GM12878 (cell line): ENCODE data around the gene REL. TPM values are rescaled to one million over a fixed set of nuclear protein-coding genes. Genes with fewer than 3 reads are reported as not detected.

ENCODE experiments used
- ATAC-seq: fragments of 200-7000 bp; cut with Tn5 transposase; 3 replicates; pipeline ENCODE4 v1.9.1; 2020; ENCODE audit warnings: mild to moderate bottlenecking, moderate library complexity
- BruUV-seq: library from RNA; stranded (reverse); fragments of 400-500 nt; replicated peaks from 2 replicates; lab custom pipeline; 2021; lab: Mats Ljungman, UMichigan
- CTCF ChIA-PET: fragments of 300-600 bp; sonication (Branson Sonifier 250); formaldehyde crosslinking; extraction: SDS; loops from one replicate; lab custom pipeline; 2021; ENCODE audit warnings: inconsistent platforms; lab: Yijun Ruan, JAX
- POLR2A ChIA-PET: fragments of 350-600 bp; formaldehyde crosslinking; extraction: SDS; loops from one replicate; lab custom pipeline; 2021; ENCODE audit warnings: inconsistent platforms; lab: Charles Lee
- RAD21 ChIA-PET: fragments of 300-600 bp; sonication (Branson Sonifier 250); formaldehyde crosslinking; loops from one replicate; lab custom pipeline; 2023; ENCODE audit warnings: antibody characterized with exemption; ENCODE audit not compliant: unreplicated experiment; lab: Charles Lee
- SMC1A ChIA-PET: fragments of 300-600 bp; sonication (Branson Sonifier 250); formaldehyde crosslinking; loops from one replicate; lab custom pipeline; 2023; ENCODE audit not compliant: unreplicated experiment, uncharacterized antibody; lab: Charles Lee
- DNase-seq: peaks from one replicate; pipeline ENCODE4 v3.0.0-alpha.2; 2011; ENCODE audit warnings: low read depth, low spot score
- FAIRE-seq: peaks from 3 replicates; lab custom pipeline; 2011; peaks lifted over from hg19 to GRCh38; lab: Jason Lieb, UNC
- H2AFZ ChIP-seq: 2 replicates; pipeline ENCODE4 v1.6.0; 2011; ENCODE audit warnings: low read depth, low read length, control low read depth; ENCODE audit not compliant: control insufficient read depth
- H3K27ac ChIP-seq: 2 replicates; pipeline ENCODE4 v1.5.1; 2011; ENCODE audit warnings: control low read depth; ENCODE audit not compliant: control insufficient read depth, insufficient read depth
- H3K27me3 ChIP-seq, 2 experiments: replicated peaks in 1 of 2; 2 replicates each; pipeline versions ENCODE4 v1.6.0 to v1.6.1; 2011; ENCODE audit warnings: low read length in 1 of 2; ENCODE audit not compliant: control insufficient read depth in 2 of 2, insufficient read depth in 2 of 2
- H3K36me3 ChIP-seq, 2 experiments: 2 replicates each; pipeline ENCODE4 v1.5.1; 2011; ENCODE audit warnings: low read length in 1 of 2; ENCODE audit not compliant: control insufficient read depth in 2 of 2, insufficient read depth in 2 of 2
- H3K4me1 ChIP-seq: 2 replicates; pipeline ENCODE4 v1.6.1; 2011; ENCODE audit warnings: mild to moderate bottlenecking, low read length, moderate library complexity, mixed read lengths; ENCODE audit not compliant: control insufficient read depth, insufficient read depth
- H3K4me2 ChIP-seq: 2 replicates; pipeline ENCODE4 v1.6.0; 2011; ENCODE audit warnings: control low read depth; ENCODE audit not compliant: control insufficient read depth, insufficient read depth
- H3K4me3 ChIP-seq: fragments of 200-600 bp; sonication (generic); 2 replicates; pipeline ENCODE4 v1.5.1; 2016
- H3K79me2 ChIP-seq: 2 replicates; pipeline ENCODE4 v1.6.0; 2011; ENCODE audit warnings: low read length; ENCODE audit not compliant: control insufficient read depth, insufficient read depth
- H3K9ac ChIP-seq: 2 replicates; pipeline ENCODE4 v1.8.0; 2011; ENCODE audit warnings: low read length, control low read depth, mixed read lengths; ENCODE audit not compliant: control insufficient read depth, insufficient read depth
- H3K9me3 ChIP-seq: replicated peaks from 3 replicates; pipeline ENCODE4 v1.5.1; 2011; ENCODE audit warnings: mild to moderate bottlenecking, low read length; ENCODE audit not compliant: control insufficient read depth, insufficient read depth
- H4K20me1 ChIP-seq: 2 replicates; pipeline ENCODE4 v1.6.0; 2011; ENCODE audit not compliant: control insufficient read depth, insufficient read depth
- RELA ChIP-seq: fragments of 450-650 bp; IDR thresholded peaks from 2 replicates; pipeline ENCODE4 v1.8.0; 2014; ENCODE audit warnings: borderline replicate concordance; ENCODE audit not compliant: partially characterized antibody
- RUNX3 ChIP-seq: IDR thresholded peaks from 2 replicates; pipeline ENCODE4 v1.6.1; 2012; ENCODE audit warnings: low read length, inconsistent platforms
- SIX5 ChIP-seq: IDR thresholded peaks from 2 replicates; pipeline ENCODE4 v1.6.1; 2011; ENCODE audit warnings: mild to moderate bottlenecking, low read depth, low read length, moderate library complexity; ENCODE audit not compliant: severe bottlenecking
- STAT1 ChIP-seq: fragments of 450-650 bp; conservative IDR thresholded peaks from 2 replicates; pipeline ENCODE4 v1.6.1; 2014; ENCODE audit warnings: antibody characterized with exemption, mild to moderate bottlenecking
- in situ Hi-C: fragments of 300-500 bp; cut with MboI; formaldehyde crosslinking; loops from 9 replicates; pipeline ENCODE4 v1.14.3; 2018; ENCODE audit warnings: mixed read lengths
- intact Hi-C: fragments of 100-400 bp; cut with micrococcal nuclease; formaldehyde crosslinking; loops from one replicate; pipeline ENCODE4 v1.14.2; 2022; ENCODE audit not compliant: unreplicated experiment
- polyA plus RNA-seq, 11 experiments: library from polyadenylated mRNA; depleted of rRNA in 4 of 11; unstranded in 6 of 11; stranded (reverse) in 5 of 11; fragments of >200 nt; fragmentation: Nextera tagmentation in 4 of 11; fragmentation: Illumina TruSeq in 1 of 11; extraction: Ambion mirVana in 4 of 11; extraction: Trizol in 1 of 11; gene quantifications; 1 replicate in 1 of 11; 2 replicates in 10 of 11; pipeline versions ENCODE4 v1.2.1 to v1.2.3, GENCODE V29; 2011 to 2016; ENCODE audit warnings: inconsistent platforms in 2 of 11, missing spikeins in 2 of 11, low read depth in 1 of 11
- total RNA-seq, 4 experiments: library from RNA; depleted of rRNA in 3 of 4; stranded (reverse); fragments of >200 nt in 3 of 4; fragmentation: Illumina TruSeq in 1 of 4; extraction: Trizol in 1 of 4; gene quantifications; 2 replicates each; pipeline versions ENCODE4 v1.2.1 to v1.2.3, GENCODE V29; 2013 to 2021
- TF ChIP-seq, protein P1 (sequence below): IDR thresholded peaks from 2 replicates; pipeline ENCODE4 v1.6.1; 2012; ENCODE audit warnings: improper control_type of control experiment, low read depth, low read length; ENCODE audit not compliant: insufficient replicate concordance
- TF ChIP-seq, protein P2 (sequence below): fragments of 450-650 bp; IDR thresholded peaks from 2 replicates; pipeline ENCODE4 v1.6.1; 2016; ENCODE audit warnings: mild to moderate bottlenecking, moderate library complexity, borderline replicate concordance

The REL gene
- total and polyA plus RNA-seq, 10 of the 15 experiments (the other 5 are each of a cell fraction or from before 2014, with no cell fraction given): 6.3 to 52.4 (median 26.6) TPM

DNA sequence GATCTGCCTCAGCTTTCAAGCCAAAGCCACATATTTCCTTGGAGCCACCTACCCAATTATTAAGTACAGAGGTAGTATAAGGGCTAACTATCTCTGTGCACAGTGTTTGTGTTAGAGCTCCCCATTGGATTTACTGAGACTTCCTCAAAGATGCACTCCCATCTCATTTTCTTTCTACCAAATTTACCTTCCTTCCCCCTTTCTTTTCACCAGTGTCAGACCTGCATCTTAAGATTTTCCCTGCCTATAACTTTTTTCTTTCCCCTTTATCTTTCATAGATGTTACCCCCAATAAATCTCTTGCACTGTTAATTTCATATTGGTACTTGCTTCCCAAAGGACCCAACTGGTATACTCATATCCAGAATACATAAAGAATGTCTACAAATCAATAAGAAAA is 5.9 kb upstream of the REL start:
- ChIA-PET RAD21 (interaction anchor here (1.0 kb wide), 1 partner anchor 124 kb away, joined by 4 read pairs; no protein-coding TSS in a partner anchor), SMC1A (interaction anchor here (1.0 to 1.8 kb wide), 7 partner anchors 11 to 123 kb away, joined by 3 to 9 read pairs (median 3); no protein-coding TSS in a partner anchor), POLR2A (interaction anchor here (0.7 to 0.8 kb wide), 3 partner anchors 10 to 96 kb away, joined by 3 read pairs; no protein-coding TSS in a partner anchor), CTCF (interaction anchor here (1.3 kb wide), 1 partner anchor 37 kb away, joined by 3 read pairs; no protein-coding TSS in a partner anchor)
- no peaks in the 10 kb centered on the region; the same call in 2 of the 3 replicates for H3K9me3 ChIP-seq
- DNase-seq: no peak
- no TSS peak for BruUV-seq
- H3K27me3 ChIP-seq: no peaks in the 10 kb centered on the region
- intact Hi-C loops (no loop called here), in situ Hi-C loops (no loop called here)
- H3K4me2 ChIP-seq: no peak overlapping the region
- no peak for FAIRE-seq
- H3K4me1 ChIP-seq: peaks cover 29% of the 10 kb centered on the region
- H3K4me3 ChIP-seq: no peak overlapping the region
- no peak for ATAC-seq
- H2AFZ ChIP-seq: no peak overlapping the region
- TF ChIP-seq RELA: no peak
- TF ChIP-seq SIX5: no peak
- no peak for TF ChIP-seq RUNX3
- TF ChIP-seq, protein P1, sequence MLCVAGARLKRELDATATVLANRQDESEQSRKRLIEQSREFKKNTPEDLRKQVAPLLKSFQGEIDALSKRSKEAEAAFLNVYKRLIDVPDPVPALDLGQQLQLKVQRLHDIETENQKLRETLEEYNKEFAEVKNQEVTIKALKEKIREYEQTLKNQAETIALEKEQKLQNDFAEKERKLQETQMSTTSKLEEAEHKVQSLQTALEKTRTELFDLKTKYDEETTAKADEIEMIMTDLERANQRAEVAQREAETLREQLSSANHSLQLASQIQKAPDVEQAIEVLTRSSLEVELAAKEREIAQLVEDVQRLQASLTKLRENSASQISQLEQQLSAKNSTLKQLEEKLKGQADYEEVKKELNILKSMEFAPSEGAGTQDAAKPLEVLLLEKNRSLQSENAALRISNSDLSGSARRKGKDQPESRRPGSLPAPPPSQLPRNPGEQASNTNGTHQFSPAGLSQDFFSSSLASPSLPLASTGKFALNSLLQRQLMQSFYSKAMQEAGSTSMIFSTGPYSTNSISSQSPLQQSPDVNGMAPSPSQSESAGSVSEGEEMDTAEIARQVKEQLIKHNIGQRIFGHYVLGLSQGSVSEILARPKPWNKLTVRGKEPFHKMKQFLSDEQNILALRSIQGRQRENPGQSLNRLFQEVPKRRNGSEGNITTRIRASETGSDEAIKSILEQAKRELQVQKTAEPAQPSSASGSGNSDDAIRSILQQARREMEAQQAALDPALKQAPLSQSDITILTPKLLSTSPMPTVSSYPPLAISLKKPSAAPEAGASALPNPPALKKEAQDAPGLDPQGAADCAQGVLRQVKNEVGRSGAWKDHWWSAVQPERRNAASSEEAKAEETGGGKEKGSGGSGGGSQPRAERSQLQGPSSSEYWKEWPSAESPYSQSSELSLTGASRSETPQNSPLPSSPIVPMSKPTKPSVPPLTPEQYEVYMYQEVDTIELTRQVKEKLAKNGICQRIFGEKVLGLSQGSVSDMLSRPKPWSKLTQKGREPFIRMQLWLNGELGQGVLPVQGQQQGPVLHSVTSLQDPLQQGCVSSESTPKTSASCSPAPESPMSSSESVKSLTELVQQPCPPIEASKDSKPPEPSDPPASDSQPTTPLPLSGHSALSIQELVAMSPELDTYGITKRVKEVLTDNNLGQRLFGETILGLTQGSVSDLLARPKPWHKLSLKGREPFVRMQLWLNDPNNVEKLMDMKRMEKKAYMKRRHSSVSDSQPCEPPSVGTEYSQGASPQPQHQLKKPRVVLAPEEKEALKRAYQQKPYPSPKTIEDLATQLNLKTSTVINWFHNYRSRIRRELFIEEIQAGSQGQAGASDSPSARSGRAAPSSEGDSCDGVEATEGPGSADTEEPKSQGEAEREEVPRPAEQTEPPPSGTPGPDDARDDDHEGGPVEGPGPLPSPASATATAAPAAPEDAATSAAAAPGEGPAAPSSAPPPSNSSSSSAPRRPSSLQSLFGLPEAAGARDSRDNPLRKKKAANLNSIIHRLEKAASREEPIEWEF: no peak
- TF ChIP-seq, protein P2, sequence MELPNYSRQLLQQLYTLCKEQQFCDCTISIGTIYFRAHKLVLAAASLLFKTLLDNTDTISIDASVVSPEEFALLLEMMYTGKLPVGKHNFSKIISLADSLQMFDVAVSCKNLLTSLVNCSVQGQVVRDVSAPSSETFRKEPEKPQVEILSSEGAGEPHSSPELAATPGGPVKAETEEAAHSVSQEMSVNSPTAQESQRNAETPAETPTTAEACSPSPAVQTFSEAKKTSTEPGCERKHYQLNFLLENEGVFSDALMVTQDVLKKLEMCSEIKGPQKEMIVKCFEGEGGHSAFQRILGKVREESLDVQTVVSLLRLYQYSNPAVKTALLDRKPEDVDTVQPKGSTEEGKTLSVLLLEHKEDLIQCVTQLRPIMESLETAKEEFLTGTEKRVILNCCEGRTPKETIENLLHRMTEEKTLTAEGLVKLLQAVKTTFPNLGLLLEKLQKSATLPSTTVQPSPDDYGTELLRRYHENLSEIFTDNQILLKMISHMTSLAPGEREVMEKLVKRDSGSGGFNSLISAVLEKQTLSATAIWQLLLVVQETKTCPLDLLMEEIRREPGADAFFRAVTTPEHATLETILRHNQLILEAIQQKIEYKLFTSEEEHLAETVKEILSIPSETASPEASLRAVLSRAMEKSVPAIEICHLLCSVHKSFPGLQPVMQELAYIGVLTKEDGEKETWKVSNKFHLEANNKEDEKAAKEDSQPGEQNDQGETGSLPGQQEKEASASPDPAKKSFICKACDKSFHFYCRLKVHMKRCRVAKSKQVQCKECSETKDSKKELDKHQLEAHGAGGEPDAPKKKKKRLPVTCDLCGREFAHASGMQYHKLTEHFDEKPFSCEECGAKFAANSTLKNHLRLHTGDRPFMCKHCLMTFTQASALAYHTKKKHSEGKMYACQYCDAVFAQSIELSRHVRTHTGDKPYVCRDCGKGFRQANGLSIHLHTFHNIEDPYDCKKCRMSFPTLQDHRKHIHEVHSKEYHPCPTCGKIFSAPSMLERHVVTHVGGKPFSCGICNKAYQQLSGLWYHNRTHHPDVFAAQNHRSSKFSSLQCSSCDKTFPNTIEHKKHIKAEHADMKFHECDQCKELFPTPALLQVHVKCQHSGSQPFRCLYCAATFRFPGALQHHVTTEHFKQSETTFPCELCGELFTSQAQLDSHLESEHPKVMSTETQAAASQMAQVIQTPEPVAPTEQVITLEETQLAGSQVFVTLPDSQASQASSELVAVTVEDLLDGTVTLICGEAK: no peak
- no peak for TF ChIP-seq STAT1
- no peaks in the 10 kb centered on the region for H3K36me3 ChIP-seq
- no peak overlapping the region for H3K27ac ChIP-seq
- no peaks in the 10 kb centered on the region for H3K79me2 ChIP-seq
- no peak overlapping the region for H3K9ac ChIP-seq
- H4K20me1 ChIP-seq: no peaks in the 10 kb centered on the region
